ENCODE results near the gene UBXN11.

DNA sequence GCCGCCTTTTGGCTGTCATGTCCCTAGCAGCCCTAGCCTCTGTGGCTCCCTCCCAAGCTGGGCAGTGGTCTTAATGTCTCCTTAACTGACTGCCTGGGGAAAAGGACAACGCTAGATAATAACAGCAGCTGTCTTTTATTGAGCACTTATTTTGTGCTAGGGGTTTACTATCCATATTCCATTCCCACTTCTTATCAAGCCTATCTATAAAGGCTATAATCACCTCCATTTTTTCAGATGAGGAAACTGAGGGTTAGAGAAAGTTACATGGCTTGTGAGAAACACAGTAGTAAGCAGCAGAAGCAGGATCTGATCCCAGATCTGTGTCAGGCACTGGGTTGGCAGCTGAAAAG lies 20.4 kb downstream of the UBXN11 start:
- TF ChIP-seq, protein P1, sequence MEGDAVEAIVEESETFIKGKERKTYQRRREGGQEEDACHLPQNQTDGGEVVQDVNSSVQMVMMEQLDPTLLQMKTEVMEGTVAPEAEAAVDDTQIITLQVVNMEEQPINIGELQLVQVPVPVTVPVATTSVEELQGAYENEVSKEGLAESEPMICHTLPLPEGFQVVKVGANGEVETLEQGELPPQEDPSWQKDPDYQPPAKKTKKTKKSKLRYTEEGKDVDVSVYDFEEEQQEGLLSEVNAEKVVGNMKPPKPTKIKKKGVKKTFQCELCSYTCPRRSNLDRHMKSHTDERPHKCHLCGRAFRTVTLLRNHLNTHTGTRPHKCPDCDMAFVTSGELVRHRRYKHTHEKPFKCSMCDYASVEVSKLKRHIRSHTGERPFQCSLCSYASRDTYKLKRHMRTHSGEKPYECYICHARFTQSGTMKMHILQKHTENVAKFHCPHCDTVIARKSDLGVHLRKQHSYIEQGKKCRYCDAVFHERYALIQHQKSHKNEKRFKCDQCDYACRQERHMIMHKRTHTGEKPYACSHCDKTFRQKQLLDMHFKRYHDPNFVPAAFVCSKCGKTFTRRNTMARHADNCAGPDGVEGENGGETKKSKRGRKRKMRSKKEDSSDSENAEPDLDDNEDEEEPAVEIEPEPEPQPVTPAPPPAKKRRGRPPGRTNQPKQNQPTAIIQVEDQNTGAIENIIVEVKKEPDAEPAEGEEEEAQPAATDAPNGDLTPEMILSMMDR (IDR thresholded peaks at IDR 0.05) = peak in 1 of 3 experiments; percentile 13
- no peak for TF ChIP-seq POLR2A (IDR thresholded peaks at IDR 0.05)
